GM12878 (cell line): ENCODE measurements around the gene NIFK. TPM values are rescaled to one million over a fixed set of nuclear protein-coding genes. Genes with fewer than 3 reads are reported as not detected.
"Not testable (repeated sequence)": the region's sequence is repeated elsewhere in the genome, so short reads cannot be mapped to it uniquely, and the experiment has no call there.

Experiments used
- ATAC-seq: fragments of 200-7000 bp; cut with Tn5 transposase; 3 replicates; pipeline ENCODE4 v1.9.1; 2020; ENCODE audit warnings: mild to moderate bottlenecking, moderate library complexity
- BruUV-seq: library from RNA; stranded (reverse); fragments of 400-500 nt; replicated peaks from 2 replicates; lab custom pipeline; 2021; lab: Mats Ljungman, UMichigan
- CTCF ChIA-PET: fragments of 300-600 bp; sonication (Branson Sonifier 250); formaldehyde crosslinking; extraction: SDS; loops from one replicate; lab custom pipeline; 2021; ENCODE audit warnings: inconsistent platforms; lab: Yijun Ruan, JAX
- POLR2A ChIA-PET: fragments of 350-600 bp; formaldehyde crosslinking; extraction: SDS; loops from one replicate; lab custom pipeline; 2021; ENCODE audit warnings: inconsistent platforms; lab: Charles Lee
- RAD21 ChIA-PET: fragments of 300-600 bp; sonication (Branson Sonifier 250); formaldehyde crosslinking; loops from one replicate; lab custom pipeline; 2023; ENCODE audit warnings: antibody characterized with exemption; ENCODE audit not compliant: unreplicated experiment; lab: Charles Lee
- SMC1A ChIA-PET: fragments of 300-600 bp; sonication (Branson Sonifier 250); formaldehyde crosslinking; loops from one replicate; lab custom pipeline; 2023; ENCODE audit not compliant: unreplicated experiment, uncharacterized antibody; lab: Charles Lee
- DNase-seq: peaks from one replicate; pipeline ENCODE4 v3.0.0-alpha.2; 2011; ENCODE audit warnings: low read depth, low spot score
- FAIRE-seq: peaks from 3 replicates; lab custom pipeline; 2011; peaks lifted over from hg19 to GRCh38; lab: Jason Lieb, UNC
- H2AFZ ChIP-seq: 2 replicates; pipeline ENCODE4 v1.6.0; 2011; ENCODE audit warnings: low read depth, low read length, control low read depth; ENCODE audit not compliant: control insufficient read depth
- H3K27ac ChIP-seq: 2 replicates; pipeline ENCODE4 v1.5.1; 2011; ENCODE audit warnings: control low read depth; ENCODE audit not compliant: control insufficient read depth, insufficient read depth
- H3K27me3 ChIP-seq, 2 experiments: replicated peaks in 1 of 2; 2 replicates each; pipeline versions ENCODE4 v1.6.0 to v1.6.1; 2011; ENCODE audit warnings: low read length in 1 of 2; ENCODE audit not compliant: control insufficient read depth in 2 of 2, insufficient read depth in 2 of 2
- H3K36me3 ChIP-seq, 2 experiments: 2 replicates each; pipeline ENCODE4 v1.5.1; 2011; ENCODE audit warnings: low read length in 1 of 2; ENCODE audit not compliant: control insufficient read depth in 2 of 2, insufficient read depth in 2 of 2
- H3K4me1 ChIP-seq: 2 replicates; pipeline ENCODE4 v1.6.1; 2011; ENCODE audit warnings: mild to moderate bottlenecking, low read length, moderate library complexity, mixed read lengths; ENCODE audit not compliant: control insufficient read depth, insufficient read depth
- H3K4me2 ChIP-seq: 2 replicates; pipeline ENCODE4 v1.6.0; 2011; ENCODE audit warnings: control low read depth; ENCODE audit not compliant: control insufficient read depth, insufficient read depth
- H3K4me3 ChIP-seq: fragments of 200-600 bp; sonication (generic); 2 replicates; pipeline ENCODE4 v1.5.1; 2016
- H3K79me2 ChIP-seq: 2 replicates; pipeline ENCODE4 v1.6.0; 2011; ENCODE audit warnings: low read length; ENCODE audit not compliant: control insufficient read depth, insufficient read depth
- H3K9ac ChIP-seq: 2 replicates; pipeline ENCODE4 v1.8.0; 2011; ENCODE audit warnings: low read length, control low read depth, mixed read lengths; ENCODE audit not compliant: control insufficient read depth, insufficient read depth
- H3K9me3 ChIP-seq: replicated peaks from 3 replicates; pipeline ENCODE4 v1.5.1; 2011; ENCODE audit warnings: mild to moderate bottlenecking, low read length; ENCODE audit not compliant: control insufficient read depth, insufficient read depth
- H4K20me1 ChIP-seq: 2 replicates; pipeline ENCODE4 v1.6.0; 2011; ENCODE audit not compliant: control insufficient read depth, insufficient read depth
- CBX5 ChIP-seq: sonication (generic); IDR thresholded peaks from 2 replicates; pipeline ENCODE4 v1.6.1; 2016; ENCODE audit warnings: low read depth, moderate library complexity, mild to moderate bottlenecking, inconsistent platforms
- CTCF ChIP-seq, 3 experiments: IDR thresholded peaks in 2 of 3; conservative IDR thresholded peaks in 1 of 3; 2 replicates each; pipeline ENCODE4 v1.5.1; 2011; ENCODE audit warnings: low read depth in 3 of 3, low read length in 3 of 3, mild to moderate bottlenecking in 3 of 3, control low read depth in 2 of 3, moderate library complexity in 2 of 3, inconsistent platforms in 1 of 3, mixed read lengths in 1 of 3; ENCODE audit not compliant: control insufficient read depth in 2 of 3, insufficient read depth in 1 of 3; ENCODE audit errors: extremely low read depth in 1 of 3
- E2F8 ChIP-seq: fragments of 450-650 bp; IDR thresholded peaks from 2 replicates; pipeline ENCODE4 v1.6.1; 2018; ENCODE audit warnings: mild to moderate bottlenecking, low read depth, moderate library complexity; ENCODE audit not compliant: partially characterized antibody
- FOXM1 ChIP-seq: IDR thresholded peaks from 2 replicates; pipeline ENCODE4 v1.6.1; 2012; ENCODE audit warnings: low read depth, mild to moderate bottlenecking, inconsistent platforms, low read length, moderate library complexity
- IRF3 ChIP-seq: fragments of 450-650 bp; IDR thresholded peaks from 2 replicates; pipeline ENCODE4 v1.6.1; 2014; ENCODE audit warnings: mild to moderate bottlenecking
- MTA2 ChIP-seq: fragments of 450-650 bp; IDR thresholded peaks from 2 replicates; pipeline ENCODE4 v1.6.1; 2016; ENCODE audit warnings: low read depth, mild to moderate bottlenecking, moderate library complexity
- ZNF687 ChIP-seq: fragments of 450-650 bp; IDR thresholded peaks from 2 replicates; pipeline ENCODE4 v1.6.1; 2017; ENCODE audit warnings: mild to moderate bottlenecking, moderate library complexity
- WGBS: methylation state at CpG from one replicate; pipeline ENCODE4 v1.1.6; 2016; ENCODE audit warnings: low lambda C conversion rate; ENCODE audit not compliant: insufficient replicate concordance, insufficient coverage; ENCODE audit errors: missing lambda C conversion rate; 5-methylcytosine and 5-hydroxymethylcytosine counted together
- in situ Hi-C: fragments of 300-500 bp; cut with MboI; formaldehyde crosslinking; loops from 9 replicates; pipeline ENCODE4 v1.14.3; 2018; ENCODE audit warnings: mixed read lengths
- intact Hi-C: fragments of 100-400 bp; cut with micrococcal nuclease; formaldehyde crosslinking; loops from one replicate; pipeline ENCODE4 v1.14.2; 2022; ENCODE audit not compliant: unreplicated experiment
- polyA plus RNA-seq, 11 experiments: library from polyadenylated mRNA; depleted of rRNA in 4 of 11; unstranded in 6 of 11; stranded (reverse) in 5 of 11; fragments of >200 nt; fragmentation: Nextera tagmentation in 4 of 11; fragmentation: Illumina TruSeq in 1 of 11; extraction: Ambion mirVana in 4 of 11; extraction: Trizol in 1 of 11; gene quantifications; 1 replicate in 1 of 11; 2 replicates in 10 of 11; pipeline versions ENCODE4 v1.2.1 to v1.2.3, GENCODE V29; 2011 to 2016; ENCODE audit warnings: inconsistent platforms in 2 of 11, missing spikeins in 2 of 11, low read depth in 1 of 11
- total RNA-seq, 4 experiments: library from RNA; depleted of rRNA in 3 of 4; stranded (reverse); fragments of >200 nt in 3 of 4; fragmentation: Illumina TruSeq in 1 of 4; extraction: Trizol in 1 of 4; gene quantifications; 2 replicates each; pipeline versions ENCODE4 v1.2.1 to v1.2.3, GENCODE V29; 2013 to 2021

NIFK gene
- total and polyA plus RNA-seq, 10 of the 15 experiments (the other 5 are each of a cell fraction or from before 2014, with no cell fraction given): 47.2 to 286 (median 157) TPM

- TF ChIP-seq E2F8 (no peak), ZNF687 (no peak), IRF3 (no peak), CBX5 (no peak), FOXM1 (no peak), CTCF (IDR thresholded peaks at IDR 0.05 in 2 of 3, conservative IDR thresholded peaks at IDR 0.05 in 1 of 3; ENCODE audit: control insufficient read depth in 2 of 3, extremely low read depth in 1 of 3, insufficient read depth in 1 of 3, low read depth in 3 of 3, low read length in 3 of 3) (no peak), MTA2 (no peak)
Observed at GRCh38 chr2:121716126-121716525, 20.5 kb downstream of the NIFK start (continued).

- H4K20me1 ChIP-seq, H3K36me3 ChIP-seq, DNase-seq, H3K4me2 ChIP-seq, FAIRE-seq, H3K4me1 ChIP-seq, H3K27me3 ChIP-seq, H3K79me2 ChIP-seq, H3K9ac ChIP-seq, H3K9me3 ChIP-seq, intact Hi-C loops, ATAC-seq, H3K27ac ChIP-seq, RAD21 ChIA-PET, BruUV-seq, H2AFZ ChIP-seq, SMC1A ChIA-PET, CTCF ChIA-PET, H3K4me3 ChIP-seq: not testable (repeated sequence)
- in situ Hi-C loops: loop anchor here (25.0 kb wide), 1 partner anchor 624 kb away; no protein-coding TSS in a partner anchor
- 31% methylated on average over 3 of the region's 3 CpGs for WGBS
- POLR2A ChIA-PET: interaction anchor here (0.7 kb wide), 1 partner anchor 12 kb away, joined by 3 read pairs; no protein-coding TSS in a partner anchor
Observed at GRCh38 chr2:121711481-121711880, 25.2 kb downstream of the NIFK start.
